Right lobe of liver (tissue), 4 donors: ENCODE measurements around the gene EPN1.

Source experiments
- CTCF ChIP-seq, 4 donors: fragments of 200-600 bp in 3 of 4; fragments of 450-650 bp in 1 of 4; IDR thresholded peaks; one replicate each; pipeline versions ENCODE4 v1.5.1 to v1.8.0; 2016 to 2022; ENCODE audit warnings: antibody characterized with exemption in 4 of 4, mild to moderate bottlenecking in 2 of 4
- POLR2A ChIP-seq: fragments of 450-650 bp; IDR thresholded peaks from one replicate; pipeline ENCODE4 v1.6.1; 2017; ENCODE audit warnings: antibody characterized with exemption, mild to moderate bottlenecking
- donor health status: DM: no; HTN: no; CAD: no.
- donor health status: DM: no; HTN: no; CAD: no.
- donor health status: DM: no; HTN: yes; CAD: no.

GRCh38 chr19:55711719-55712118 is 36.7 kb downstream of the EPN1 start:
- TF ChIP-seq CTCF (IDR thresholded peaks at IDR 0.05) (no peak), POLR2A (no peak)
